GM23338 (cell line): ENCODE data around the gene ASPHD1. TPM values are rescaled to one million over a fixed set of nuclear protein-coding genes. Genes with fewer than 3 reads are reported as not detected.

Source experiments
- ATAC-seq: fragments of 200-7000 bp; cut with Tn5 transposase; 3 replicates; pipeline ENCODE4 v1.9.1; 2020
- DNase-seq: peaks from one replicate; pipeline ENCODE4 v3.0.0-alpha.2; 2015; ENCODE audit warnings: low spot score
- H2AFZ ChIP-seq: fragments of 200-600 bp; sonication (generic); 2 replicates; pipeline ENCODE4 v1.8.0; 2016; ENCODE audit warnings: antibody characterized with exemption, mild to moderate bottlenecking, moderate library complexity
- H3F3A ChIP-seq: fragments of 200-600 bp; sonication (generic); replicated peaks from 2 replicates; pipeline ENCODE4 v1.8.0; 2017; ENCODE audit warnings: antibody characterized with exemption, mixed run types, low read depth
- H3K27ac ChIP-seq: fragments of 200-600 bp; sonication (generic); 2 replicates; pipeline ENCODE4 v1.6.1; 2016; ENCODE audit warnings: low read depth
- H3K27me3 ChIP-seq: fragments of 200-600 bp; sonication (generic); 2 replicates; pipeline ENCODE4 v1.8.0; 2016; ENCODE audit warnings: mild to moderate bottlenecking, mixed run types, moderate library complexity; ENCODE audit not compliant: insufficient read depth
- H3K36me3 ChIP-seq: fragments of 200-600 bp; sonication (generic); 2 replicates; pipeline ENCODE4 v1.8.0; 2016; ENCODE audit warnings: mild to moderate bottlenecking; ENCODE audit not compliant: insufficient read depth
- H3K4me1 ChIP-seq: fragments of 200-600 bp; sonication (generic); 2 replicates; pipeline ENCODE4 v1.8.0; 2016; ENCODE audit warnings: mild to moderate bottlenecking, moderate library complexity; ENCODE audit not compliant: insufficient read depth
- H3K4me2 ChIP-seq: fragments of 200-600 bp; sonication (generic); 2 replicates; pipeline ENCODE4 v1.7.1; 2017; ENCODE audit warnings: mixed run types
- H3K4me3 ChIP-seq: fragments of 200-600 bp; sonication (generic); 2 replicates; pipeline ENCODE4 v1.6.1; 2016; ENCODE audit warnings: mixed run types
- H3K79me2 ChIP-seq: fragments of 200-600 bp; sonication (generic); replicated peaks from 2 replicates; pipeline ENCODE4 v1.8.0; 2017; ENCODE audit warnings: mild to moderate bottlenecking; ENCODE audit not compliant: insufficient read depth
- H3K9me2 ChIP-seq: fragments of 200-600 bp; sonication (generic); 2 replicates; pipeline ENCODE4 v1.8.0; 2017; ENCODE audit not compliant: insufficient read depth
- H4K20me1 ChIP-seq: fragments of 200-600 bp; sonication (generic); replicated peaks from 2 replicates; pipeline ENCODE4 v1.8.0; 2017; ENCODE audit warnings: mild to moderate bottlenecking; ENCODE audit not compliant: insufficient read depth
- H3K27ac Mint-ChIP-seq: 2 replicates; pipeline ENCODE4 v1.8.0; 2020; ENCODE audit warnings: inconsistent platforms, mild to moderate bottlenecking, moderate library complexity, mixed read lengths
- H3K27me3 Mint-ChIP-seq: 3 replicates; pipeline ENCODE4 v1.8.0; 2022; ENCODE audit warnings: low read depth, mild to moderate bottlenecking, moderate library complexity, mixed read lengths, inconsistent platforms; ENCODE audit not compliant: insufficient read depth, poor library complexity
- H3K36me3 Mint-ChIP-seq: 3 replicates; pipeline ENCODE4 v1.8.0; 2021; ENCODE audit warnings: low read depth, mild to moderate bottlenecking, inconsistent platforms, moderate library complexity, mixed read lengths
- H3K4me1 Mint-ChIP-seq: 3 replicates; pipeline ENCODE4 v1.8.0; 2020; ENCODE audit warnings: mild to moderate bottlenecking, inconsistent platforms, mixed read lengths
- H3K4me3 Mint-ChIP-seq: 3 replicates; pipeline ENCODE4 v1.8.0; 2021; ENCODE audit warnings: moderate library complexity, mild to moderate bottlenecking, inconsistent platforms, mixed read lengths
- H3K9me3 Mint-ChIP-seq: 3 replicates; pipeline ENCODE4 v1.8.0; 2020; ENCODE audit warnings: moderate library complexity, mild to moderate bottlenecking, inconsistent platforms, mixed read lengths
- CREB1 ChIP-seq: fragments of 250-450 bp; sonication (Bioruptor Pico); IDR thresholded peaks from 2 replicates; pipeline ENCODE4 v1.5.0; 2020; ENCODE audit warnings: low read depth, mild to moderate bottlenecking, moderate library complexity
- EZH2 ChIP-seq: fragments of 200-600 bp; sonication (generic); IDR thresholded peaks from one replicate; pipeline ENCODE4 v1.8.0; 2017; ENCODE audit warnings: antibody characterized with exemption, mild to moderate bottlenecking, low read depth; ENCODE audit not compliant: unreplicated experiment
- NANOG ChIP-seq: IDR thresholded peaks from 2 replicates; pipeline ENCODE4 v1.6.1; 2016; ENCODE audit warnings: antibody characterized with exemption, borderline replicate concordance
- POLR2AphosphoS5 ChIP-seq: IDR thresholded peaks from 2 replicates; pipeline ENCODE4 v1.6.1; 2016; ENCODE audit warnings: antibody characterized with exemption, low read depth
- REST ChIP-seq: IDR thresholded peaks from one replicate; pipeline ENCODE4 v1.6.1; 2018; ENCODE audit warnings: antibody characterized with exemption; ENCODE audit not compliant: unreplicated experiment
- STAT1 ChIP-seq: IDR thresholded peaks from one replicate; pipeline ENCODE4 v1.6.1; 2016; ENCODE audit warnings: antibody characterized with exemption; ENCODE audit not compliant: unreplicated experiment
- ZNF331 ChIP-seq: fragments of 250-450 bp; sonication (Bioruptor Pico); IDR thresholded peaks from 2 replicates; pipeline ENCODE4 v1.5.0; 2020; ENCODE audit warnings: low read depth, mild to moderate bottlenecking, moderate library complexity
- polyA plus RNA-seq: library from polyadenylated mRNA; unstranded; fragments of >200 nt; fragmentation: Nextera tagmentation; extraction: Ambion mirVana; gene quantifications from 2 replicates; pipeline ENCODE4 v1.2.1, GENCODE V29; 2016
- total RNA-seq: library from RNA; depleted of rRNA; stranded (reverse); fragments of >200 nt; shearing (Covaris generic); gene quantifications from 2 replicates; pipeline ENCODE4 v1.2.3, GENCODE V29; 2014
- TF ChIP-seq, protein P1 (sequence below), 2 experiments: fragments of 200-600 bp in 1 of 2; sonication (generic) in 1 of 2; conservative IDR thresholded peaks; 2 replicates each; pipeline versions ENCODE4 v1.5.1 to v1.6.1; 2016 to 2017; ENCODE audit warnings: antibody characterized with exemption in 2 of 2, low read depth in 2 of 2, mild to moderate bottlenecking in 2 of 2, moderate library complexity in 1 of 2

The ASPHD1 gene
- total and polyA plus RNA-seq, 2 experiments from 2014 or later: 15.5 to 20.6 TPM

DNA sequence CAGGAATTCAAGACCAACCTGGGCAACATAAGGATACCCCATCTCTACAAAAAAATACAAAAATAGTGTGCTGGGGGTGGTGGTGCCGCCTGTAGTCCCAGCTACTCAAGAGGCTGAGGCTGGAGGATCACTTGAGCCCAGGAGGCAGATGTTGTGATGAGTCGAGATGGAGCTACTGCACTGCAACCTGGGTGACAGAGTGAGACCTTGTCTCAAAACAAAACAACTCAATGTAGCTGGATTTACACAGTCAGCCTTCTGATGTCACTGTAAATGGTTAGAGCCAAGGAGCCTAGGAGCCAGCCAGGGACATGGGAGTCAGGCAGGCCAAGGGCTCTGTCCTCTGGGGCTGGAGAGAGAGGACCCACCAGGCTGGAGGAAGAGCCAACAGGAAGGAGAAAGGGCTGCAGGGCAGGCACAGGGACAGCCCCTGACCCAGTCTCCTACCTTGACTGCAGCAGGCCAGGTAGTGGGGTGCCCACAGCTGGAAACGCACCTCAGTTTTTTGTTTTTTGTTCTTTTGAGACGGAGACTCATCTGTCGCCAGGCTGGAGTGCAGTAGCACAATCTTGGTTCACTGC is 45.7 kb upstream of the ASPHD1 start (continued):
- TF ChIP-seq, protein P1, sequence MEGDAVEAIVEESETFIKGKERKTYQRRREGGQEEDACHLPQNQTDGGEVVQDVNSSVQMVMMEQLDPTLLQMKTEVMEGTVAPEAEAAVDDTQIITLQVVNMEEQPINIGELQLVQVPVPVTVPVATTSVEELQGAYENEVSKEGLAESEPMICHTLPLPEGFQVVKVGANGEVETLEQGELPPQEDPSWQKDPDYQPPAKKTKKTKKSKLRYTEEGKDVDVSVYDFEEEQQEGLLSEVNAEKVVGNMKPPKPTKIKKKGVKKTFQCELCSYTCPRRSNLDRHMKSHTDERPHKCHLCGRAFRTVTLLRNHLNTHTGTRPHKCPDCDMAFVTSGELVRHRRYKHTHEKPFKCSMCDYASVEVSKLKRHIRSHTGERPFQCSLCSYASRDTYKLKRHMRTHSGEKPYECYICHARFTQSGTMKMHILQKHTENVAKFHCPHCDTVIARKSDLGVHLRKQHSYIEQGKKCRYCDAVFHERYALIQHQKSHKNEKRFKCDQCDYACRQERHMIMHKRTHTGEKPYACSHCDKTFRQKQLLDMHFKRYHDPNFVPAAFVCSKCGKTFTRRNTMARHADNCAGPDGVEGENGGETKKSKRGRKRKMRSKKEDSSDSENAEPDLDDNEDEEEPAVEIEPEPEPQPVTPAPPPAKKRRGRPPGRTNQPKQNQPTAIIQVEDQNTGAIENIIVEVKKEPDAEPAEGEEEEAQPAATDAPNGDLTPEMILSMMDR (conservative IDR thresholded peaks at IDR 0.05; ENCODE audit: low read depth in 2 of 2): no peak

DNA sequence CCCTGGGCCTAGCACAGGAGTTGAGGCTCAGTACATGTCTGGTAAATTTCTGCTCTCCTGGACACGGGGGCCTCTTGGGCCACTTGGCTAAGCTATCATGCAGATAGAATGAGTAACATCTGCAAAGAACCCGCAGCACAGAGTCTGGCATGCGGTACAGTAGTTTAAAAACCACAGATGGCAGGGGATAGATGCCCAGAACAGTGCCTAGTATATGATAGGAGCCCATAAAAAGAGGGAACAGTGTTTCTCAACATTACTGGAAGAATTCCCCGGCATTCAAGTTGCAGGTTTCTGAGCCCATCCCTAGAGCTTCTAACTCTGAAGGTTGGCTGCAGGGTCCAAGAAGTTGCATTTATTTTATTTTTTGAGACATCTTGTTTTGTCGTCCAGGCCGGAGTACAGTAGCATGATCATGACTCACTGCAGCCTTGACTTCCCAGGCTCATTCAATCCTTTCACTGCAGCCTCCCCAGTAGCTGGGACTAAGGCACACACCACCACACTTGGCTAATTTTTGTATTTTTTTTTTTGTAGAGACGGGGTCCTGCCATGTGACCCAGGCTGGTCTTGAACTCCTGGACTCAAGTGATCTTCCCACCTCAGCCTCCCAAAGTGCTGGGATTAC is 43.0 kb upstream of the ASPHD1 start:
- Mint-ChIP-seq H3K4me3 (no peak overlapping the region), H3K36me3 (peaks cover 25% of the 10 kb centered on the region), H3K4me1 (peaks cover 13% of the 10 kb centered on the region), H3K27ac (0 out of 2 replicates have a peak overlapping the region, but pooled peaks have one; percentile 53), H3K9me3 (no peaks in the 10 kb centered on the region), H3K27me3 (peaks cover 21% of the 10 kb centered on the region)
- no peak overlapping the region for H2AFZ ChIP-seq
- H3K27me3 ChIP-seq: no peaks in the 10 kb centered on the region
- peaks cover 5% of the 10 kb centered on the region for H3K4me1 ChIP-seq
- peaks cover 4% of the 10 kb centered on the region; the same call in 1 of the 2 replicates for H3K36me3 ChIP-seq
- peaks cover 11% of the 10 kb centered on the region for H3K79me2 ChIP-seq
- no peaks in the 10 kb centered on the region for H3F3A ChIP-seq
- no peak overlapping the region for H3K4me2 ChIP-seq
- H3K9me2 ChIP-seq: no peaks in the 10 kb centered on the region
- H3K4me3 ChIP-seq: no peak overlapping the region
- TF ChIP-seq, protein P1 (conservative IDR thresholded peaks at IDR 0.05; ENCODE audit: low read depth in 2 of 2): no peak
- no peak for TF ChIP-seq NANOG
- no peaks in the 10 kb centered on the region; the same call in 1 of the 2 replicates for H4K20me1 ChIP-seq
- ATAC-seq (no peak), DNase-seq (no peak)
- H3K27ac ChIP-seq: peak overlapping the region; percentile 39; the same call in 1 of the 2 replicates

DNA sequence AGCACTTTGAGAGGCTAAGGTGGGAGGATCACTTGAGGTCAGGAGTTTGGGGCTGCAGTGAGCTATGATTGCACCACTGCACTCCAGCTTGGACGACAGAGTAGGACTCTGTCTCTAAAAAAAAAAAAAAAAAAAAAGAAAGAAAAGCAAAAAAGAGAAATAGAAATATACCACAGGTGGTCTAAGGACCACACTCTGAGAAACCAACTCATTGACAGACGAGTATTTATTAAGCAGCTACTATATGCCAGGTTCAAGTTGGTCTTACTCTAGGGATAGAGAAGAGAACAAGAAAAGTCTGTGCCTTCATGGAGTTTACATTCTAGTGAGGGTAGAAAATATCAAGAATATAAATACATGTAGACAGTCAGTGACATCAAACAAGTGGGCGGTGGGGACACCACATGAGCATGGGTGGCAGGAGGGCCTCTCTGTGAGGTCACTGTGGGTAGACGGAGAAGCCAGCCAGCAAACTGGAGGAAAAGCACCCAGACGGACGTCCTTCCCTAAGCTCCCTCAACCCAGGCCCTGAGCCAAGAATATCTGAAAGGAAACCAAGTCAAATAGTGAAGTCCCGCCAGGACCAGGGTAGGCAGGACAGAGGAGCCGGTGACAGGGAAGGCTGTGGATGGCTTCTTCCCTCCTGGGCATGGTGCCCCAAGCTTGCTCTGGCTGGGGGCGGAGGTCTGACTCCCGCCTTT is 42.0 kb upstream of the ASPHD1 start:
- H3K27me3 Mint-ChIP-seq: peaks cover 21% of the 10 kb centered on the region
- no peak for TF ChIP-seq POLR2AphosphoS5
- TF ChIP-seq CREB1: no peak
- no peak for TF ChIP-seq STAT1
- TF ChIP-seq, protein P1 (conservative IDR thresholded peaks at IDR 0.05; ENCODE audit: low read depth in 2 of 2): no peak
- no peak for TF ChIP-seq EZH2
- no peak for TF ChIP-seq REST
- TF ChIP-seq ZNF331 (CRISPR knock-in tag): no peak

More for the DNA sequence above, 42.0 kb upstream of the ASPHD1 start:
- no peak overlapping the region for H3K27ac Mint-ChIP-seq
- Histone ChIP-seq H3K27ac (no peak overlapping the region), H3F3A (0 out of 2 replicates have a peak, but pooled peaks cover 3% of the 10 kb centered on the region), H3K4me1 (peaks cover 5% of the 10 kb centered on the region), H3K4me3 (no peak overlapping the region), H3K9me2 (no peaks in the 10 kb centered on the region), H3K4me2 (no peak overlapping the region), H3K79me2 (peaks cover 13% of the 10 kb centered on the region), H2AFZ (no peak overlapping the region), H3K27me3 (no peaks in the 10 kb centered on the region), H4K20me1 (no peaks in the 10 kb centered on the region; the same call in 1 of the 2 replicates), H3K36me3 (peaks cover 4% of the 10 kb centered on the region; the same call in 1 of the 2 replicates)
- ATAC-seq (no peak), DNase-seq (no peak)
- H3K9me3 Mint-ChIP-seq: no peaks in the 10 kb centered on the region
- no peak overlapping the region; the same call in 2 of the 3 replicates for H3K4me3 Mint-ChIP-seq
- peaks cover 25% of the 10 kb centered on the region for H3K36me3 Mint-ChIP-seq
- peaks cover 13% of the 10 kb centered on the region for H3K4me1 Mint-ChIP-seq
